Measurements from ENCODE around the gene MARK4.
"Not testable (repeated sequence)": the region's sequence is repeated elsewhere in the genome, so short reads cannot be mapped to it uniquely, and the experiment has no call there.

Gene MARK4

DNA sequence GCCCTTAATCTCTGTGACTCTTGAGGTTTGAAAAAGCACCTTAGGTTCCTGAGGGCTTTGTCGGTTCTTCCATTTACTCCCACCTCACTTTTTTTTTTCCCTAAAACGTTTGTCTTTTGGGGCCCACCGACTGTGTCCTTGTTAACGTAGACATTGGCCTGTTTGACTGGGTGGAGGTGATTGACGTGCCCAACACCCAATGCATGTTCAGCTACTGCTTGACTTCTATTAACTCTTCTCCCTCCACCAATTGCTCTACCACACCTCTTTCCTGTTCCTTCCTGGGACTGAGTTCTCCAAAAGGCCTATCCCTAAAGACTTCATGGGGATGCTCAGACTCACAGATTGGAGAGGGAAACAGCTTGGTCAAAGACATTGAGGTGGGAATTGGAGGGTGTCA lies 54.4 kb downstream of the MARK4 start:
- no peak for DNase-seq (ENCODE audit: low read depth)

DNA sequence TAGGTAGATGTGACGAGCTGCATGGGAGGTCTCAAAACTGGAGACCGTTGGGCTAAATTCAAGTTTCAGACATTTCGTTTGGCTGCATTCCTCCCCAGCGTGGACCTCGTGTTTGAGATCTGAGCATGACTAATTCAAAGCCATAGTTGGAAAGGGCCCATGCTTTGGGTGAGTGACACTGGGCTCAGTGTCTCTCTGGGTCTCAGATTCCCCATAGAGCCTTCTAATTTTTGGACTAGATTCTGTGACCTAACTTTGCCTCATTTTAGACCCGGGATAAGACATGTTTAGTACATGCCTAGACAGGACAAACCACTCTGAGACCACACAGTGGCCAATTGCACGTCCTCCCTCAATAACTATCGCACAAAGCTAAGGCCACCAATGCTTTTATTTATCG lies 55.0 kb downstream of the MARK4 start:
- no peak for DNase-seq (ENCODE audit: low read depth)

DNA sequence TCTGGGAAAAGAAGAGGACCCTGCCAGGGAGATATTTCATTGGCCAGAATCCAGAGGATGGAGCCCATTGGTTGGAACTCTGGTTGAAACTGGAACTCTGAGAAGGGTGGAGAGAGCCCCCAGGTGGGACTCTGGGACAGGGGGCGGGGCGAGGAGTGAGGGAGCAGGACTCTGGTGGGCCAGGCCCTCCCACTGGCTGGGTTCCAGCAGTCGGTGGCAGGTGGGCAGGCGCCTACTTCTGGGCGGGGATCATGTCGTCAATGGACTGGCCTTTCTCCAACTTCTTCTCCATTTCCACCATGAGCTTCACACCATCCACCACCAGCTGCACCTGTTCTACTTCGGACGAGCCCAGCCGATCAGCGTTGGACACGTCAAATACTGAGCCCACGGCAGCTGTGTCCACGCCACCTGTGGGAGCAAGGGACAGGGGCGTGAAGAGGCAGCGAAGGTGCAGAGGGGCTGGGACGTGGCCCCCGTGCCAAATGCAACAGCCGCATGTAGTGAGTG lies 55.5 kb downstream of the MARK4 start:
- no peak for DNase-seq (ENCODE audit: low read depth)

DNA sequence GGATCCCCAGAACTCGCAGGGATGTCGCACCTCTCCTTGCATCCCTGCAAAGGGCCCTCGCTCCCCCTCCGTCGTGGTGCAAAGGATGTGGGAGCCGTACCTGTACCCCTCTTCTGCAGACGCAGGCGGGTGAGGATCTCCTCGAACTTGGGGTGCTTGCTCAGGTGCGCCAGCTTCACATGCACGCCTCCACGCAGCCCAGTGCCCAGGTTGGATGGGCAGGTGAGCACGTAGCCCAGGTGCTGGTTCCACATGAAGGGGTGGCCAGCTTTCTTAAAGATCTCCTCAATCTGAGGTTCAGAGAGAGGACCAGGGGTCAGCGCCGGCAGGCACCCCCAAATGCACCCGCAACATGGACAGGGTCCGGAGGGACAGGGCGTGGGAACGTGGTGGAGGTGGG lies 56.3 kb downstream of the MARK4 start:
- no peak for DNase-seq (ENCODE audit: low read depth)

DNA sequence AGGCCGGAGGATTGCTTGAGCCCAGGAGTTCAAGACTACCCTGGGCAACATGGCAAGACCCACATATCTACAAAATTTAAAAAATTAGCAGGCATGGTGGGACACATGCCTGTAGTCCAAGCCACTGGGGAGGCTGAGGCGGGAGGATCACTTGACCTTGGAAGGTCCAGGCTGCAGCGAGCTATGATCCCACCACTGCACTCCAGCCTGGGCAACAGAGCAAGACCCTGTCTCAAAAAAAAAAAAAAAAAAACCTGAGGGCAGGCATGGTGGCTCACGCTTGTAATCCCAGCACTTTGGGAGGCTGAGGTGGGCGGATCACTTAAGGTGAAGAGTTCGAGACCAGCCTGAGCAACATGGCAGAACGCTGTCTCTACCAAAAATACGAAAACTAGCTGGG lies 58.3 kb downstream of the MARK4 start:
- DNase-seq (ENCODE audit: low read depth), result not testable (repeated sequence)

DNA sequence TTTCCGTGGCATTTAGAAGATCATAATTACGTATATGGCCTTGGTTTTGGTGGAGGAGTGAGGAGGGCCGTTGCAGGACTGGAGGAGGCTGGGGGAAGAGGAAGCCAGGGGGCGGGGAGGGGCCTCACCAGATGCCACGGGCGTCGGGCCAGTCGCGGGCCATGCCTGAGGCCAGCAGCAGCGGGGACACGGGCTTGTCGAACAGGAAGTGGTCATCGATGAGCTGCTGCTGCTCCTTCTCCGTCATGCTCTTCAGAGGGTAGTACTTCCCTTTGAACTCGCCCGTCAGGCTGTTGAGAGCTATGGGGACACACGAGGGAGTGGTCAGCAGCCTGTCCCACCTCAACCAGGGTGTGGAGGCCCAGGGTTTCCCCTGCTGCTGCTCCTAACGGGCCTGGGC lies 60.5 kb downstream of the MARK4 start:
- no peak for DNase-seq (ENCODE audit: low read depth)

DNA sequence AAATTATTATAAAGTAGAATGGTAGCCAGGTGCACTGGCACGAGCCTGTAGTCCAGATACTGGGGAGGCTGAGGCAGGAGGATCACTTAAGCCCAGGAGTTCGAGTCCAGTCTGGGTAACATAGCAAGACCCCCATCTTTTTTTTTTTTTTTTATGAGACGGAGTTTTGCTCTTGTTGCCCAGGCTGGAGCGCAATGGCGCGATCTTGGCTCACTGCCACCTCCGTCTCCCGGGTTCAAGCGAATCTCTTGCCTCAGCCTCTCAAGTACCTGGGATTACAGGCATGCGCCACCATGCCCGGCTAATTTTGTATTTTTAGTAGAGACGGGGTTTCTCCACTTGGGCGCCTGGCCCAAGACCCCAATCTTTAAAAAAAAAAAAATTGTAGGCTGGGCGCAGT lies 61.2 kb downstream of the MARK4 start:
- DNase-seq (ENCODE audit: low read depth), result not testable (repeated sequence)

DNA sequence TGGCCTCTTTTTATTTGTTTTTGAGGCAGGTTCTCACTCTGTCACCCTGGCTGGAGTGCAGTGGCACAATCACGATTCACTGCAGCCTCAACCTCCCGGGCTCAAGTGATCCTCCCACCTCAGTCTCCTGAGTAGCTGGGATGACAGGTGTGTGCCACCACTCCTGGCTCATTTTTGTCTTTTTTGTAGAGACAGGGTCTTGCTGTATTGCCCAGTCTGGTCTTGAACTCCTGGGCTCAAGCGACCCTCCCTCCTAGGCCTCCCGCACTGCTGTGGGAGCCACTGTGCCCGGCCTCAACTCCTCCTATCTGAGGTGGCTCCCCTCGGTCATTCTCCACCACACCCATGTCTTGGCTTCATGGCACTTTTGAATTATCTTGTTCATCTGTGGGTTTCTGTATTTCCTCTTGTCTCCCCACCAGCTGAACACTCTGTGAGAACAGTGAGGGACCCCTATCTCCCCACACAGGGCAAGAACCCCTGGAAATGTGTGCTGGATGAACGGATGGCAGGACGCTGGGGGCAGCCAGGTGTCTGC lies 63.7 kb downstream of the MARK4 start:
- DNase-seq (ENCODE audit: low read depth), result no peak

DNA sequence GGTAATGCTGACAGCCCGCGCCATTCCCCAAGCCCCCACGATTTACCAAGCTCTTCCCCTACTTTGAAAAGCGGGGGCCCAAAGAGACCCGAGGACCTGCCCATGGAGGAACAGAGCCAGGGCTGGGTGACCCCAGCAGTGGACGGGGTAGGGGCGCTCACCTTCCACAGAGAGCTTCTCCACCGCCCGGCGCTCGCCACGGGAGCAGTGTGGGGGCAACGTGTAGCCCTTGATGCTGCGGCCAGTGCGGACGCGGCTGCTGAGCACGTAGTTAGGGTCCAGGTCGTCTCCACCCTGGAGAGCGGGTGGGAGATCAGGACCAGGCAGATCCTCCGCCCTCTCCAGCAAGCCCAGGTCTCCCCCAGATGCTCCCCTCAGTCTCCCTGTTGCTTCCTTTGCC lies 64.2 kb downstream of the MARK4 start:
- DNase-seq (ENCODE audit: low read depth), result no peak

DNA sequence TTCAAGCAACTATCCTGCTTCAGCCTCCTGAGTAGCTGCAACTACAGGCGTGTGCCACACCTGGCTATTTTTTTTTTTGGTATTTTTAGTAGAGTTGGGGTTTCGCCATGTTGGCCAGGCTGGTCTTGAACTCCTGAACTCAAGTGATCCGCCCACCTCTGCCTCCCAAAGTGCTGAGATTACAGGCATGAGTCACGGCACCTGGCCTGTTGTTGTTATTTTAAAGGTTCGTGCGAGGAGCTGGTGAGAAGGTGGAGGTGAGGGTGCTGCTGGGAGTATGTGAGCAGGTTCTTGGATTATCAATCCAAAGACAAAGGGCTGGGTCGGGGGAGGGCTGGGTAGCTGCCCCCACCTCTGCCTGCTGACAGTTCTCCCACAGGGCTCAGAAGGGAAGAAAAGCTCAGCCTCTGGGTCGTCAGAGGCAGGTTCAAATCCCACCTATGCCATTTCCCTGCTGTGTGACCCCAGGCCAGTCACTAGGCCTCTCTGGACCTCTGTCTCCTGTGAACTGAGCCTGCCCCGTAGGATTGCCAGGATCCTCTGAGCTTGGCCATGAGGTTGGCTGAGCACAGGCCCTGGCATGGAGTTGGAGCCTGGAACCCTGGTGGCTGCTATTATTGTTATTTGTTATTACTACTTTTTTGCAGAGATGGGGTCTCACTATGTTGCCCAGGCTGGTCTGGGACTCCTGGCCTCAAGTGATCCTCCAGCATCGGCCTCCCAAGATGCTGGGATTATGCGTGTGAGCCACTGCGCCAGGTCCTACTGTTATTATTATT lies 70.1 kb downstream of the MARK4 start:
- DNase-seq (ENCODE audit: low read depth), result no peak

DNA sequence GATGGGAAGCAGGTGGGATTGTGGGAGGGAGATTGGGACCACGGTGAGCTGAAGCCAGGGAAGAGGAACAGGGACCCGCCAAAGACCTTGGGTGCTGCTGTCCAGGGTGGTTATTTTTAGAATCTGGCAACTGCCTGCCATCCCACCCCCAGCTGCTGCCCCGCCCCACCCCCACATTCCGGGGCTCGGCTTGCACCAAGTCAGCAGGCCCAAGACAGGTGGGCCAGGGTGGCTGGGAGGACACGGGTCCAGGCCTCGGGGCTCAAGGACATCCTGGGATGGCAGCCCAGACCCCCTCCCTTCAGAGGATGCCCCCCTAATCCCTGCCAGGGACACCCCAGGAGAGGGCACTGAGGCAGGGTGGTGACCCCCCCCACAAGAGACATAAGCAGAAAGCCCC lies 70.8 kb downstream of the MARK4 start:
- no peak for DNase-seq (ENCODE audit: low read depth)

DNA sequence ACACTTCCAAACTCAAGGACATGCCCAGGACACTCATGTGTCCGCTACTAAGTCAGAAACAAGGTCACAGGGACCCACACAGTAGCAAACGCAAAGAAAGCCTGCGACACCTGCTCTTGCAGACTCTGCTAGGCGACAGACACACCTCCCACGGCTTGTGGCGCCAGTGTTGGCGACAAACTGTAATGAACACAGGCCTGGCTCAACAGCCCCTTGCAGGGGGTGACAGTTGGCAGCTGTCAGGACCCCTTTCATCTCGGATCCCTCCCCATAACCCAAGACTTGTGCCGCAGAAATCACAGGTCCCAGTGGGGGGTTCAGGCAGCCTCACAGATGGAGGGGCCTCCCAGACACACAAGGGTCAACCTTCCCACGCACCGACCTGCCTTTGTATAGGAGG lies 71.2 kb downstream of the MARK4 start:
- DNase-seq (ENCODE audit: low read depth), result no peak

DNA sequence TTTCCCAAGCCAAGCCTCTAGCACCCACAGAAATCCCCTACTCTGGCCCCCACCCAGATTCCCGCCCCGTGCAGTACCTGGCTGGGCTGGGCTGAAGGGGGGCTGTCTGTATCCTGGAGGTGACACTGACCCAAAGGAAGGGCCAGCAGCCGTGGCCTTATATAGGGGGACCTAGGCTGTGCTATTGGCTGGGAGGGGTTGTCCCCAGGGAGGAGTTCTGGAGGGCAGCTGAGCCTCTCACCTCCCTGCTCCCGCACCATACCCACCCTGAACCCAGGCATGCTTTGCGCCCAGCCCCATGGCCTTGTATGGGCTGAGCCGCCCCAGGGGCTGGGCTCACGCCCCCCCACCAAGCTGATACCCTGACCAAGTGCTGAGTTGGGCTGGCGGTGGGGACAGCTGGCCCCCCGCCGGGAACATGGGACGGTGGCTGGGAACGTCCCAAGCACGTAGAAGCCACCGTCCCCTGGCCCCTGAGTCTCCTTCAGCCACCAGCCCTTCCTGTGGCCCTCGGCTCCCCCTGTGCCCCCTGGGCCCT lies 71.7 kb downstream of the MARK4 start, which contains the start of gene CKM:
CKM (minus strand) TSS at position 132 of the 538 bp plus-strand sequence. CDS start 3,162 bp downstream, outside the sequence.
- DNase-seq (ENCODE audit: low read depth), result no peak

DNA sequence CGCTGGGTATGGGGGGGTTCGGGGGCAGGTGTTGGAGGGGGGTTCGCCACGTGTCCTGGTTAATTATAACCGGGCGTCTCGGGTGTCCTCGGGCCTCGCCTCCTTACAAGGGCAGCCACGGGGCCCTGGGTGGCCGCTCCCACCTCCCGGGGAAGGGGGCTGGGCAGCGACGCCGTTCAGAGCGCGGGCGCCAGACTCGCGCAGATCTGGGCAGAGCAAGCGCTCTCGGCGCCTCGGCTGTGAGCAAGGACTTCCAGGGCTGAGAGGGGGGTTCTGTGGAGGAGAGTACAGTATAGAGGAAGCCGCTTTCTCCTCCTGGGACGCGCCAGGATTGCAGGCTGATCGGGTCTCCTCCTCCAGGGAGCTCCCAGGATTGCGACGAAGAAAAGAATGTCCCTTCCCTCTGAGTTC lies 72.6 kb downstream of the MARK4 start:
- DNase-seq (ENCODE audit: low read depth), result no peak

DNA sequence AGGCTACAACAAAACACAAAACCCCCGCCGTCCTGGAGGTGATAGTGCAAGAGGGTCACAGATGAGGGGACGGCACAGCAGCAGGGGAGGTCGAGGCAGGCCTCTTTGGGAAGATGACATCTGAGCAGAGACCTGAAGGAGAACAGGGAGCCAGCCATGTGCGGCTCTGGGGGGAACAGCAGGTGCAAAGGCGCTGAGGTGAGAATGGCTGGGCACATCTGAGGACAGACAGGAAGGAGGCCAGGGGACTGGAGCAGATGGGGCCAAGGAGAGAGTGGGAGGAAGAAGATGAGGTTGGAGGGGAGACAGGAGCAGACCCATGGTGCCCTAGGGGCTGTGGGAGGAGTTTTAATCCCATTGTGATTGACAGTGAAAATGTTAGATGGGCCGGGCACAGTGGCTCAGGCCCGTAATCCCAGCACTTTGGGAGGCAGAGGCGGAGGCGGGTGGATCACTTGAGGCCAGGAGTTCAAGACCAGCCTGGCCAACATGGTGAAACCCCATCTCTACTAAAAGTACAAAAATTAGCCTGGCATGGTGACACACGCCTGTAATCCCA lies 73.4 kb downstream of the MARK4 start:
- no peak for DNase-seq (ENCODE audit: low read depth)

DNA sequence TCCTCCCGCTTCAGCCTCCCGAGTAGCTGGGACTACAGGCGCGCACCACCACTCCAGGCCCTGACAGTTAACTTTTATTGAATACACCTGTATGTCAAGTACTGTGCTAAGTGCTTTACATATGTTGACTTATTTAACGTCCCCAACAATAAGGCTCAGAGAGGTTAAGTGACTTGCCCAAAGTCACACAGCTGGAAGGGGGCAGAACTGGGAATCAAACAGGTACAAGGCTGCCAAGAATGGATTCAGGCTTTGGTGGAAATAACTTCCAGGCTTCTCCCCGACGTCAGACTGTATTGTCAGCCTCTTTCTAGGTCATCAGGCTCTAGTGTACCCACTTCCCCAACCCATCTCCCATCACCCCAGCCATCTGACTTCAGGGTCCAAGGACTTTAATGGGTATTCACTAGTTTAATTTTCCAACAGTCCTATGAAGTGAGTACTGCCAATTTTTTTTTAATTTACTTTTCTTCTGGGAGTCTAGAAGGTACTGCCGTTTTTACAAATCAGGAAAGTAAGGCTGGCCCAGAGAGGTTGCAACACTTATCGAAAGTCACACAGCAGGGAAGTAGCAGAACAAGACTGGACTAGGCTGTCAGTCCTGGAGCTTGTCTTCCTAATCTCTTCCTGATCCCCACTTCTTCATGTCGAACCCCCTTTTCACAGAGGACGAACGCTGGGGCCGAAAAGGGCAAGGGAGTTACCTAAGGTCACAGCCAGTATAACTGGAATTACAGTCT lies 76.5 kb downstream of the MARK4 start:
- DNase-seq (ENCODE audit: low read depth), result no peak

DNA sequence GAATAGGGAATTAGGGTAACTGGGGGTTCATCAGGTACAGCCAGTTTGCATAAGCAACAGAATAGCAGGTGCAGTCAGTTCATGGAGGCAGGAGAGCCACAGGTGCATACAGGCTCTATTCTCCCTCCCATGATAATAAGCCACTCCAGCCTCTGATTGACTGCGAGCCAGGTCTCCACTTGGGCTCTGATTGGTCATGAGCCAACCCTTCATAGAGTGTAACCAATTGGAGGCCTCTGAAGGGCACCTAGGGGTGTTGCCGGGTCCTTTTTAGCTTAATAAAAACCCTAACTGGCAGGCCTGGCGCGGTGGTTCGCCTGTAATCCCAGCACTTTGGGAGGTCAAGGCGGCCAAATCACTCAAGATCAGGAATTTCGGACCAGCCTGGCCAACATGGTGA lies 80.3 kb downstream of the MARK4 start:
- DNase-seq (ENCODE audit: low read depth), result no peak

DNA sequence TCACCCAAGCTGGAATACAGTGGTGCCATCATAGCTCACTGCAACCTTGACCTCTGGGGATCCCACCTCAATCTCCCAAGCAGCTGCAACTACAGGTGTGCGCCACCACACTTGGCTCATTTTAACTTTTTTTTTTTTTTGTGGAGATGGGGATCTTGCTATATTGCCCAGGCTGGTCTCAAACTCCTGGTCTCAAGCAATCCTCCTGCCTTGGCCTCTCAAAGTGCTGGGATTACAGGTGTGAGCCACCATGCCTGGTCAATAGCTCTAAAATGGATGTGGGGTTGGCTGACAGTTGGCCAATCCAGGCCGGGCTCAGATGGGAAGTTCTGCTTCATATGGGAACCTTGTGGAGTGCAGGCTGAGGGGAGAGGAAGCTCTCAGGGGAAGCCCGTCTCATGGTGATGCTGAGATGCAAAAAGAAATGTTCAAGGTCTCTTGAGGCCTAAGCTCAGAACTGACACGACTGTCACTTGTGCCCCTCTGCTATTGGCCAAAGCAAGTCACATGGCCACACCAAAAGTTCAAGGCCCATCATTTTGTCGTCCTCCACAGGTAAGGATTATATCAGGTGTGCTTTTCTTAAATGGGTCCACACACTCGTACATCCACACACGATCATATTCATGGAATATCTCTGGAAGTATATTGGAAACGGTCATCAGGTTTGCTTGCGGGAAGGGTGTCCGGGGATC lies 82.7 kb downstream of the MARK4 start:
- no peak for DNase-seq (ENCODE audit: low read depth)

DNA sequence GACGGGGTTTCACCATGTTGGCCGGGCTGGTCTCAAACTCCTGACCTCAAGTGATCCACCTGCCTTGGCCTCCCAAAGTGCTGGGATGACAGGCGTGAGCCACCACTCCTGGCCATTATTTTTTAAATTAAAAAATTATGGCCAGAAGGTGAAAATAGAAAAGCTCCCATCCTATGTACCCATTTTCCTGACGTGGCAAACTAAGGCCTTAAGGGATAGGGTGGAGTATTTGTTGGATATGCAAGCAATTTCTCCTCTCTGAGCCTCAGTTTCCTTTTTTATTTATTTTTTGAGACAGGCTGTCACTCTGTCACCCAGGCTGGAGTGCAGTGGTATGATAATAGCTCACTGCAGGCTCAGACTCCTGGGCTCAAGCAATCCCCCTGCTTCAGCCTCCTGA lies 83.8 kb downstream of the MARK4 start:
- not testable (repeated sequence) for DNase-seq (ENCODE audit: low read depth)

DNA sequence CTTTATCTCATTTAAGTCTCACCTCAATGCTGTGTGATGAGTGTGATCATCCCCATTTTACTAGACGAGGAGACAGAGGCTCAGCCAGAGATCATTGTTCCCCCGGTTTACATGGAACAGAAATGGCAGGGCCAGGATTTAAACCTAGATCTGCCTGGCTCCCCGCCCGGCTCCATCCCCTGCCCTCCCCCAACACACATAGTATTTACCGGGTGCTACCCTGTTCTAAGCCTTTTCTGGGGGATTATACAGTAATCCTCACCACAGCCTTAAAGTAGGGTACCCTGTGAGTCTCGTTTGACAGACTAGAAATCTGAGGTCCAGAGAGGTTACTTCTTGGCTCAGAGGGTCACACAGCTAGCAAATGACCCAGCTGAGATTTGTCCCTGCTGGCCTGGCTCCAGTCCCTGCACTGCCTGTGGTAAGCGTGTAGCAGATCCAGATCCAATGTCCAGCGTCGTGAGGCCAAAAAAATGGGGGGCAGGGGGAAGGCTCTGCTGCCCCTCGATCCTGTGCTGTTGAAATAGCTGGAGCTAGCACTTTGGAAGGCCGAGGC lies 85.7 kb downstream of the MARK4 start:
- DNase-seq (ENCODE audit: low read depth), result no peak

DNA sequence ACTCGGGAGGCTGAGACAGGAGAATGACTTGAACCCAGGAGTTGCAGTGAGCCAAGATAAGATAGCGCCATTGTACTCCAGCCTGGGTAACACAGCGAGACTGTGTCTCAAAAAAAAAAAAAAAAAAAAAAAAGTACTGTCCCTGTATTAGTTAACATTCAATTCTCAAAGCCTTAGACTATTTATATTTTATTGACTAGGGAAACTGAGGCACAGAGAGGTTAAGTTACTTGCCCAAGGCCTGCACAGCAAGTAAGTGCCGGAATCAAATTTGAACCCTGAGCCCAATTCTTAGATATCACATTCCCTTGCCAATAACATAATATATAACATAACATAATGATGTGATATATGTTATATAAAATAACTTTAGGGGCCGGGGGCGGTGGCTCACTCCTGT lies 88.6 kb downstream of the MARK4 start:
- DNase-seq (ENCODE audit: low read depth), result no peak
